ENCODE measurements around the gene PID1.

GRCh38 chr2:229300371-229300770 lies 29.3 kb upstream of the PID1 start:
- TF ChIP-seq CTCF (IDR thresholded peaks at IDR 0.05 in 8 of 11, conservative IDR thresholded peaks at IDR 0.05 in 3 of 11): no peak
- no peak for TF ChIP-seq POLR2A (IDR thresholded peaks at IDR 0.05)
